Upper lobe of left lung (tissue), 4 donors: Measurements from ENCODE around the gene RAB3GAP2.

Experiments
- CTCF ChIP-seq, 6 experiments: fragments of 450-650 bp in 4 of 6; fragments of 200-600 bp in 2 of 6; sonication (generic) in 2 of 6; IDR thresholded peaks; one replicate each; pipeline ENCODE4 v1.5.1; 2016 to 2019; ENCODE audit warnings: antibody characterized with exemption in 6 of 6
- POLR2A ChIP-seq, 4 donors: fragments of 450-650 bp; IDR thresholded peaks; one replicate each; pipeline ENCODE4 v1.5.1; 2016 to 2017; ENCODE audit warnings: antibody characterized with exemption in 4 of 4, mild to moderate bottlenecking in 2 of 4

- TF ChIP-seq POLR2A (IDR thresholded peaks at IDR 0.05) = no peak
- no peak for TF ChIP-seq CTCF (IDR thresholded peaks at IDR 0.05)
Observed at GRCh38 chr1:220296981-220297380, 24.7 kb upstream of the RAB3GAP2 start.
